ENCODE measurements around the gene SLC25A23. TPM values are rescaled to one million over a fixed set of nuclear protein-coding genes. Genes with fewer than 3 reads are reported as not detected.

SLC25A23 gene
- total and polyA plus RNA-seq, 10 of the 15 experiments (the other 5 are each of a cell fraction or from before 2014, with no cell fraction given): 10.2 to 85.8 (median 50.0) TPM

- in situ Hi-C loops (cut with MboI): no loop called here
- peaks cover 3% of the 10 kb centered on the region for H3K79me2 ChIP-seq (ENCODE audit: control insufficient read depth, insufficient read depth, low read length)
- ChIA-PET SMC1A (ENCODE audit: uncharacterized antibody, unreplicated experiment) (no interaction called here), RAD21 (ENCODE audit: unreplicated experiment) (no interaction called here), CTCF (interaction anchor here (1.1 kb wide), 1 partner anchor 404 kb away, joined by 3 read pairs; no protein-coding TSS in a partner anchor), POLR2A (interaction anchor here (0.6 kb wide), 1 partner anchor 33 kb away, joined by 6 read pairs; no protein-coding TSS in a partner anchor)
- H3K4me1 ChIP-seq (ENCODE audit: control insufficient read depth, insufficient read depth, low read length): peaks cover 4% of the 10 kb centered on the region
- no peak overlapping the region for H3K27ac ChIP-seq (ENCODE audit: control insufficient read depth, insufficient read depth)
- H3K27me3 ChIP-seq (replicated peaks in 1 of 2; ENCODE audit: control insufficient read depth in 2 of 2, insufficient read depth in 2 of 2, low read length in 1 of 2): no peaks in the 10 kb centered on the region
- TF ChIP-seq SMARCA5 (IDR thresholded peaks at IDR 0.05): peak; percentile 51; the same call in 1 of the 2 replicates
- TF ChIP-seq BACH1 (IDR thresholded peaks at IDR 0.05; ENCODE audit: borderline replicate concordance): no peak
- ATAC-seq (no peak), FAIRE-seq (no peak), DNase-seq (ENCODE audit: low read depth, low spot score) (no peak)
- H2AFZ ChIP-seq (ENCODE audit: control insufficient read depth, low read depth, low read length): no peak overlapping the region
- WGBS (ENCODE audit: insufficient coverage, insufficient replicate concordance, low lambda C conversion rate, missing lambda C conversion rate): 100% methylated on average over 2 of the region's 2 CpGs
- H3K4me3 ChIP-seq: no peak overlapping the region
- no peaks in the 10 kb centered on the region for H4K20me1 ChIP-seq (ENCODE audit: control insufficient read depth, insufficient read depth)
- H3K36me3 ChIP-seq (ENCODE audit: control insufficient read depth in 2 of 2, insufficient read depth in 2 of 2, low read length in 1 of 2): peaks cover 10 to 27% of the 10 kb centered on the region in 2 experiments; a peak in 3 of 4 replicates
- intact Hi-C loops (cut with micrococcal nuclease; ENCODE audit: unreplicated experiment): no loop called here
- H3K9ac ChIP-seq (ENCODE audit: control insufficient read depth, insufficient read depth, low read length): no peak overlapping the region
- peaks cover 17% of the 10 kb centered on the region; the same call in 2 of the 3 replicates for H3K9me3 ChIP-seq (replicated peaks; ENCODE audit: control insufficient read depth, insufficient read depth, low read length)
- no TSS peak for BruUV-seq (replicated peaks)
- no peak overlapping the region for H3K4me2 ChIP-seq (ENCODE audit: control insufficient read depth, insufficient read depth)
Observed at GRCh38 chr19:6452899-6453298, 6.7 kb downstream of the SLC25A23 start.

GRCh38 chr19:6452223-6452614, 7.4 kb downstream of the SLC25A23 start:
- CTCF ChIA-PET: no interaction called here
- POLR2A ChIA-PET: no interaction called here
- H2AFZ ChIP-seq (ENCODE audit: control insufficient read depth, low read depth, low read length): no peak overlapping the region
- H3K36me3 ChIP-seq (ENCODE audit: control insufficient read depth in 2 of 2, insufficient read depth in 2 of 2, low read length in 1 of 2): peaks cover 10 to 24% of the 10 kb centered on the region in 2 experiments; a peak in 3 of 4 replicates
- DNase-seq (ENCODE audit: low read depth, low spot score): no peak
- TF ChIP-seq BRCA1 (IDR thresholded peaks at IDR 0.05; ENCODE audit: low read depth, low read length) (no peak), BCL3 (IDR thresholded peaks at IDR 0.05; ENCODE audit: borderline replicate concordance, insufficient read depth, low read depth, low read length, poor library complexity, severe bottlenecking) (no peak)
- ATAC-seq: no peak
- H4K20me1 ChIP-seq (ENCODE audit: control insufficient read depth, insufficient read depth): no peaks in the 10 kb centered on the region
- H3K9me3 ChIP-seq (replicated peaks; ENCODE audit: control insufficient read depth, insufficient read depth, low read length): peaks cover 17% of the 10 kb centered on the region; the same call in 2 of the 3 replicates
- intact Hi-C loops (cut with micrococcal nuclease; ENCODE audit: unreplicated experiment): no loop called here
- H3K4me3 ChIP-seq: no peak overlapping the region
- 98% methylated on average over 18 of the region's 19 CpGs for WGBS (ENCODE audit: insufficient coverage, insufficient replicate concordance, low lambda C conversion rate, missing lambda C conversion rate)
- H3K4me1 ChIP-seq (ENCODE audit: control insufficient read depth, insufficient read depth, low read length): no peaks in the 10 kb centered on the region
- TSS peak; percentile 29 for BruUV-seq (replicated peaks)
- RAD21 ChIA-PET (ENCODE audit: unreplicated experiment): no interaction called here
- SMC1A ChIA-PET (ENCODE audit: uncharacterized antibody, unreplicated experiment): no interaction called here
- no peak for FAIRE-seq
- in situ Hi-C loops (cut with MboI): no loop called here
- no peak overlapping the region for H3K27ac ChIP-seq (ENCODE audit: control insufficient read depth, insufficient read depth)
- no peak overlapping the region for H3K9ac ChIP-seq (ENCODE audit: control insufficient read depth, insufficient read depth, low read length)
- no peaks in the 10 kb centered on the region for H3K27me3 ChIP-seq (replicated peaks in 1 of 2; ENCODE audit: control insufficient read depth in 2 of 2, insufficient read depth in 2 of 2, low read length in 1 of 2)
- no peak overlapping the region for H3K4me2 ChIP-seq (ENCODE audit: control insufficient read depth, insufficient read depth)
- H3K79me2 ChIP-seq (ENCODE audit: control insufficient read depth, insufficient read depth, low read length): no peaks in the 10 kb centered on the region
